ENCODE results near the gene DUSP8. TPM values are rescaled to one million over a fixed set of nuclear protein-coding genes. Genes with fewer than 3 reads are reported as not detected.
A peak's percentile ranks its signal among the peaks of the same experiment; 100 is the strongest.
"Not testable (repeated sequence)": the region's sequence is repeated elsewhere in the genome, so short reads cannot be mapped to it uniquely, and the experiment has no call there.

Gene DUSP8
- total RNA-seq, 4 donors from 2014 or later: 13.3 to 31.8 (median 19.8) TPM

DNA sequence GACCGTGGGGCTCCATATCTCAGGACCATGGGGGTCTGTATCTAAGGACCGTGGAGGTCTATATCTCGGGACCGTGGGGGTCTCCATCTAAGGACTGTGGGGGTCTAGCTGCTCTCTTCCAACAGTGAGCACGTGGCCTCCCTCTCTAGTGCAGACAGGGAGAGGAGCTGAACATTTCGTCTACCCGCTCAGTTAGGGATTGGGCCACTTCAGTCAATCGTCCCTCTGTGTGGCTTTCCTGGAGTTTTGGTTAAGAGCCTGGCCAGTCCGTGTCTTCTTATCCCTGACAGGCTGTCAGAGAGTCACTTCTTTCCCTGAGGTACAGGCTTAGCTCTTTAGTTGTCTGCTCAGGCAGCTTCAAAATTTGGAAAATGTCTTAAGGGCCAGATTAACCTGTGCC, 9.9 kb upstream of the DUSP8 start:
- intact Hi-C loops (cut with DNase I; ENCODE audit: low total_unique reads): no loop called here
- Histone ChIP-seq H3K27ac (no peak overlapping the region), H3K9me3 (no peaks in the 10 kb centered on the region), H3K4me3 (no peak overlapping the region), H3K4me1 (no peaks in the 10 kb centered on the region), H3K27me3 (no peaks in the 10 kb centered on the region), H3K36me3 (no peaks in the 10 kb centered on the region)
- in situ Hi-C loops (cut with MboI; ENCODE audit: low pct_ligation_motif_present in 1 of 4, low pct_unique_long_range_greater_than_20kb in 1 of 4, low sequenced_read_pairs in 3 of 4): no loop called here
- WGBS, 2 donors (ENCODE audit: low coverage in 1 of 2): 83 to 87% methylated on average over 3 to 9 of the region's 9 CpGs
- TF ChIP-seq, protein P1, sequence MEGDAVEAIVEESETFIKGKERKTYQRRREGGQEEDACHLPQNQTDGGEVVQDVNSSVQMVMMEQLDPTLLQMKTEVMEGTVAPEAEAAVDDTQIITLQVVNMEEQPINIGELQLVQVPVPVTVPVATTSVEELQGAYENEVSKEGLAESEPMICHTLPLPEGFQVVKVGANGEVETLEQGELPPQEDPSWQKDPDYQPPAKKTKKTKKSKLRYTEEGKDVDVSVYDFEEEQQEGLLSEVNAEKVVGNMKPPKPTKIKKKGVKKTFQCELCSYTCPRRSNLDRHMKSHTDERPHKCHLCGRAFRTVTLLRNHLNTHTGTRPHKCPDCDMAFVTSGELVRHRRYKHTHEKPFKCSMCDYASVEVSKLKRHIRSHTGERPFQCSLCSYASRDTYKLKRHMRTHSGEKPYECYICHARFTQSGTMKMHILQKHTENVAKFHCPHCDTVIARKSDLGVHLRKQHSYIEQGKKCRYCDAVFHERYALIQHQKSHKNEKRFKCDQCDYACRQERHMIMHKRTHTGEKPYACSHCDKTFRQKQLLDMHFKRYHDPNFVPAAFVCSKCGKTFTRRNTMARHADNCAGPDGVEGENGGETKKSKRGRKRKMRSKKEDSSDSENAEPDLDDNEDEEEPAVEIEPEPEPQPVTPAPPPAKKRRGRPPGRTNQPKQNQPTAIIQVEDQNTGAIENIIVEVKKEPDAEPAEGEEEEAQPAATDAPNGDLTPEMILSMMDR (IDR thresholded peaks at IDR 0.05): no peak
- no peak for TF ChIP-seq POLR2AphosphoS5 (IDR thresholded peaks at IDR 0.05)
- TF ChIP-seq POLR2A (IDR thresholded peaks at IDR 0.05): no peak
- TF ChIP-seq EP300 (IDR thresholded peaks at IDR 0.05; ENCODE audit: low read depth): no peak
- DNase-seq: no peak

DNA sequence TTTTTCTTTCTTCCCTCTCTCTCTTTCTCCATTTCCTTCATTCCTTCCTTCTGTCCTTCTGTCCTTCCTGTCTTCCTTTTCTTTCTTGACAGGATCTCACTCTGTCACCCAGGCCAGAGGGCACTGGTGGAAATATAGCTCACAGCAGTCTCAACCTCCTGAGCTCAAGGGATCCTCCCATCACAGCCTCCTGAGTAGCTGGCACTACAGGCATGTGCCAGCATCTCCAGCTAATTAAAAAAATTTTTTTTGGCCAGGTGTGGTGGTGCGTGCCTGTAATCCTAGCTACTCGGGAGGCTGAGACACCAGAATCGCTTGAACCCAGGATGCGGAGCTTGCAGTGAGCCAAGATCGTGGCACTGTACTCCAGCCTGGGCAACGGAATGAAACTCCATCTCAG, 4.8 kb upstream of the DUSP8 start:
- no peak for DNase-seq
- H3K36me3 ChIP-seq: no peaks in the 10 kb centered on the region
- peak overlapping the region in 2 of 4 donors; percentile 55 to 90 for H3K27ac ChIP-seq
- peaks cover 0 to 33% (median 20%) of the 10 kb centered on the region in 4 donors for H3K4me1 ChIP-seq
- intact Hi-C loops (cut with DNase I; ENCODE audit: low total_unique reads): loop anchor here (5.0 kb wide), 1 partner anchor 375 kb away; no protein-coding TSS in a partner anchor
- 84% methylated on average over 6 of the region's 6 CpGs; no CpG with 5 or more reads in 1 of the 2 donors for WGBS, 2 donors (ENCODE audit: low coverage in 1 of 2)
- no peaks in the 10 kb centered on the region for H3K9me3 ChIP-seq
- peaks cover 2% of the 10 kb centered on the region for H3K27me3 ChIP-seq
- TF ChIP-seq EP300 (IDR thresholded peaks at IDR 0.05; ENCODE audit: low read depth) (no peak), POLR2A (IDR thresholded peaks at IDR 0.05) (no peak), POLR2AphosphoS5 (IDR thresholded peaks at IDR 0.05) (no peak)
- TF ChIP-seq, protein P1 (IDR thresholded peaks at IDR 0.05): no peak
- H3K4me3 ChIP-seq: no peak overlapping the region
- in situ Hi-C loops (cut with MboI; ENCODE audit: low pct_ligation_motif_present in 1 of 4, low pct_unique_long_range_greater_than_20kb in 1 of 4, low sequenced_read_pairs in 3 of 4): loop anchor here in 1 of 4 donors (5.0 kb wide), 1 partner anchor 35 kb away; no protein-coding TSS in a partner anchor

DNA sequence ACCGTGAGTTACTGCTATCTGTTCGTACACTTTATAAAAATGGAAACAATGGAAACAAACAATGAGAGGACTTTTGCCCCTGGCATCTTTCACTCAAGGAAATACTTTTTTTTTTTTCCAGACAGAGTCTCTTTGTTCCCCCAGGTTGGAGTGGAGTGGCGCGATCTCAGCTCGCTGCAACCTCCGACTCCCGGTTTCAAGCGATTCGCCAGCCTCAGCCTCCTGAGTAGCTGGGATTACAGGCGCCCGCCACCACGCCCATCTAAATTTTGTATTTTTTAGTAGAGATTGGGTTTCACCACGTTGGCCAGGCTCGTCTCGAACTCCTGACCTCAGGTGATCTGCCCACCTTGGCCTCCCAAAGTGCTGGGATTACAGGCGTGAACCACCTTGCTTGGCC, 3.7 kb upstream of the DUSP8 start:
- not testable (repeated sequence) for H3K27me3 ChIP-seq, H3K9me3 ChIP-seq, H3K36me3 ChIP-seq, DNase-seq, H3K4me3 ChIP-seq
- in situ Hi-C loops (cut with MboI; ENCODE audit: low pct_ligation_motif_present in 1 of 4, low pct_unique_long_range_greater_than_20kb in 1 of 4, low sequenced_read_pairs in 3 of 4) (loop anchor here in 1 of 4 donors (5.0 kb wide), 1 partner anchor 33 kb away; no protein-coding TSS in a partner anchor), intact Hi-C loops (cut with DNase I; ENCODE audit: low total_unique reads) (loop anchor here (2.0 to 5.0 kb wide), 2 partner anchors 29 to 373 kb away; no protein-coding TSS in a partner anchor)
- Histone ChIP-seq H3K27ac (peak overlapping the region; percentile 55 to 94 (median 90)), H3K4me1 (peaks cover 7 to 40% (median 27%) of the 10 kb centered on the region in 4 donors)
- WGBS, 2 donors (ENCODE audit: low coverage in 1 of 2): 54 to 69% methylated on average over 8 to 16 of the region's 16 CpGs

DNA sequence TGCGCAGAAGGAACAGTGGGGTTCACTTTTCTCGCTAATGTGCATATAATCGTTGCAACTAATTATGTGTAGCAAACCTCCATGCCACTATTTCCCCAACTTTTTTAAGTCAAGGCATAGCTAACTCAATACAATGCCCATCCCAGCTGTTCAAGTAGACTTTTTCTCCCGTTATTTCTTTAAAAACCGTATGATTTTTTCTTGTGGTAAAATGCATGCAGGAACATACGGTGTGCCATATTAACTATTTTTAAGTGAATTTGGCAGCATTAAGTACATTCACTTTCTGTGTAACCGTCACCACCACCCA, 2.8 kb upstream of the DUSP8 start:
- no peaks in the 10 kb centered on the region for H3K9me3 ChIP-seq
- H3K27ac ChIP-seq: peak overlapping the region; percentile 89 to 95 (median 92)
- TF ChIP-seq, protein P1 (IDR thresholded peaks at IDR 0.05): peak in 1 of 5 experiments; percentile 56
- TF ChIP-seq EP300 (IDR thresholded peaks at IDR 0.05; ENCODE audit: low read depth): no peak
- TF ChIP-seq POLR2A (IDR thresholded peaks at IDR 0.05): no peak
- WGBS, 2 donors (ENCODE audit: low coverage in 1 of 2): 8 to 11% methylated on average over 6 to 7 of the region's 7 CpGs
- peak overlapping the region in 1 of 4 donors; percentile 68 for H3K4me3 ChIP-seq
- in situ Hi-C loops (cut with MboI; ENCODE audit: low pct_ligation_motif_present in 1 of 4, low pct_unique_long_range_greater_than_20kb in 1 of 4, low sequenced_read_pairs in 3 of 4): loop anchor here in 1 of 4 donors (5.0 kb wide), 1 partner anchor 33 kb away; no protein-coding TSS in a partner anchor
- peaks cover 9 to 48% (median 35%) of the 10 kb centered on the region in 4 donors for H3K4me1 ChIP-seq
- peaks cover 2% of the 10 kb centered on the region for H3K27me3 ChIP-seq
- intact Hi-C loops (cut with DNase I; ENCODE audit: low total_unique reads): loop anchor here (2.0 to 5.0 kb wide), 2 partner anchors 28 to 373 kb away; no protein-coding TSS in a partner anchor
- no peaks in the 10 kb centered on the region for H3K36me3 ChIP-seq
- DNase-seq: no peak
